SK-N-MC (cell line): ENCODE results near the gene CDK16.

Source experiments
- EZH2 ChIP-seq: fragments of 200-600 bp; sonication (generic); IDR thresholded peaks from one replicate; pipeline ENCODE4 v1.6.1; 2017; ENCODE audit warnings: antibody characterized with exemption
- POLR2AphosphoS5 ChIP-seq: IDR thresholded peaks from 2 replicates; pipeline ENCODE4 v1.6.1; 2012; ENCODE audit warnings: mild to moderate bottlenecking, low read depth, low read length, borderline replicate concordance

DNA sequence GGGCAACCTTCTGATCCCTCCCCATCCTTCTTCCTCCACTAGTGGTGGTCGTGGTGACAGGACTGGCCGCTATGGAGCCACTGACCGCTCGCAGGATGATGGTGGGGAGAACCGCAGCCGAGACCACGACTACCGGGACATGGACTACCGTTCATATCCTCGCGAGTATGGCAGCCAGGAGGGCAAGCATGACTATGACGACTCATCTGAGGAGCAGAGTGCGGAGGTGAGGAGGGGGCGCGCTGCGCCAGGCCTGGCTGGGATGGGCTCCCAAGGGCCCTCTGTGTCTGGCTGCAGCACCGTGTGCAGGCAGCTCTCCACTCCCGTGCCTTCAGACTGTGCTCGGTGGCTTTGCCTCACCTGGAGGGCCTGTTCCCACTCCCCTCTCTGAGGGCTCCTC, 49.2 kb upstream of the CDK16 start:
- TF ChIP-seq EZH2 (no peak), POLR2AphosphoS5 (no peak)
